GM12864 (cell line): ENCODE measurements around the gene BBS1.

Experiments
- DNase-seq: peaks from one replicate; pipeline ENCODE4 v3.0.0-alpha.2; 2011; ENCODE audit warnings: low read depth
- H3K4me3 ChIP-seq: 2 replicates; pipeline ENCODE4 v1.5.1; 2011; ENCODE audit warnings: mild to moderate bottlenecking, low read depth, low read length, control low read depth
- TF ChIP-seq, protein P1 (sequence below): IDR thresholded peaks from 2 replicates; pipeline ENCODE4 v1.5.1; 2011; ENCODE audit warnings: low read depth, mild to moderate bottlenecking, moderate library complexity, low read length, control low read depth, inconsistent platforms; ENCODE audit errors: missing control alignments

BBS1 gene

DNA sequence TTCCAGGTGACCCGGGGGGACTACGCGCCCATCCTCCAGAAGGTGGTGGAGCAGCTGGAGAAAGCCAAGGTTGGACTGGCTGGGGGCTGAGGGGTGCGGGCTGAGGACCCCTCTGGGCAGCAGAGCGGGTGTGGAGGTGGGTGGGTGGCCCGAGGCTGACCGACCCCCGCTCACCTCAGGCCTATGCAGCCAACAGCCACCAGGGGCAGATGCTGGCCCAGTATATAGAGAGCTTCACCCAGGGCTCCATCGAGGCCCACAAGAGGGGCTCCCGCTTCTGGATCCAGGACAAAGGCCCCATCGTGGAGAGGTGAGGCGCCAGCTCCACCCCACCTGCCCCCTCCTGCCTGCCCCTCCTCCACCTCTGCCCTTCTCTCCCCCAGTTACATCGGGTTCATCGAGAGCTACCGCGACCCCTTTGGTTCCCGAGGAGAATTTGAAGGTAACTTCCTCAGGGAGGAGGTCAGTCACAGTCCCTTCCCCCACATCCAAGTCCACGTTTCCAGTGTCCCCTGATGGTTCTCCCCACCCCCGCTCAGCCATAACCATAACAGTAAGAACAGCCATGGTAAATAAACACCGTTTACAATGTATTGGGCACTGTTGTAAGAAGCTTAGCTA, 19.0 kb upstream of the BBS1 start:
- TF ChIP-seq, protein P1, sequence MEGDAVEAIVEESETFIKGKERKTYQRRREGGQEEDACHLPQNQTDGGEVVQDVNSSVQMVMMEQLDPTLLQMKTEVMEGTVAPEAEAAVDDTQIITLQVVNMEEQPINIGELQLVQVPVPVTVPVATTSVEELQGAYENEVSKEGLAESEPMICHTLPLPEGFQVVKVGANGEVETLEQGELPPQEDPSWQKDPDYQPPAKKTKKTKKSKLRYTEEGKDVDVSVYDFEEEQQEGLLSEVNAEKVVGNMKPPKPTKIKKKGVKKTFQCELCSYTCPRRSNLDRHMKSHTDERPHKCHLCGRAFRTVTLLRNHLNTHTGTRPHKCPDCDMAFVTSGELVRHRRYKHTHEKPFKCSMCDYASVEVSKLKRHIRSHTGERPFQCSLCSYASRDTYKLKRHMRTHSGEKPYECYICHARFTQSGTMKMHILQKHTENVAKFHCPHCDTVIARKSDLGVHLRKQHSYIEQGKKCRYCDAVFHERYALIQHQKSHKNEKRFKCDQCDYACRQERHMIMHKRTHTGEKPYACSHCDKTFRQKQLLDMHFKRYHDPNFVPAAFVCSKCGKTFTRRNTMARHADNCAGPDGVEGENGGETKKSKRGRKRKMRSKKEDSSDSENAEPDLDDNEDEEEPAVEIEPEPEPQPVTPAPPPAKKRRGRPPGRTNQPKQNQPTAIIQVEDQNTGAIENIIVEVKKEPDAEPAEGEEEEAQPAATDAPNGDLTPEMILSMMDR = peak; percentile 60
- no peak overlapping the region for H3K4me3 ChIP-seq
- no peak for DNase-seq

DNA sequence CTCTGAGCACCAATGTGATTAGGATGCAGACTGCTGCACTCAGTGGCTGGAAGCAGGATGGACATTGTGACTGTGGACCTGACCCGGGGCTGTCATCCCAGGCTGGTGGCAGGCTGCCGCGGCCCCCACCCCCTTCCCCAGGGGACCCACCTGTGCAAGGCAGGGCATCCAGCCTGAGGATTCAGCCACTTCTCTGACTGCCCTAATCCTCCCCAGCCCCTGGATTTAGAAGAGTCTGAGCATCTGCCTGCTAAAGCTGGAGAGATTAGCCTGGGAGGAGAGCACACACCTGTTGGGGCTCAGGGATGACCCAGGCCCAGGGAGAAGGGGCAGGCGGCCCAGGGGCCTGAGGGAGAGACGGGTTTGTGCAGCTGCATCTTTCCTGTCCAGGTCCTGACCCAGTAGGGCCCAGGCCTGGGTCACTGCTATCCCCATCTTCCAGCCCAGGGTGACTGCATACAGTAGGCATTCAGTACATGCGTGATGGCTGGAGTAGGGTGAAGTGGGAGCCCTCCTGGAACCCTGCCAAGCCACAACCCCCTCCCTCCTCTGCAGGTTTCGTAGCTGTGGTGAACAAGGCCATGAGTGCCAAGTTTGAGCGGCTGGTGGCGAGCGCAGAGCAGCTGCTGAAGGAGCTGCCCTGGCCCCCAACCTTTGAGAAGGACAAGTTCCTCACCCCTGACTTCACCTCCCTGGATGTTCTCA, 18.1 kb upstream of the BBS1 start:
- TF ChIP-seq, protein P1 = no peak
- DNase-seq = no peak
- H3K4me3 ChIP-seq = no peak overlapping the region

DNA sequence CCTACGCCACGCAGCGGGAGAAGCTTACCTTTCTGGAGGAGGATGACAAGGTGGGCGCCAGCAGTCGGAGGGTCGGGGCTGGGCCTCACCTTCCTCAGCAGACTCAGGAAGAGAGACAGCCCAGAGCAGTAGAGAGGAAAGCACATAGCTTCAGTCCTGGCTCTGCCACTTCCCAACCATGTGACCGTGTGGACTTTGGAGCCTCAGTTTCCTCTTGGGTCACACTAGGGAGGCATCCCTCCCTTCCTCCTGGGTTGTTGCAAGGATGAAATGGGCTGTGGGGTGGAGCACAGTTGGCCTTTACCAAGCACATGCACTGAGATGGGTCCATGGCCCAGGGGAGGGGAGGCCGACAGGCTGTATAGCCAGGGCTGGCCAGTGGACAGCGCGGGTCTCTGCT, 17.3 kb upstream of the BBS1 start:
- TF ChIP-seq, protein P1 = no peak
- H3K4me3 ChIP-seq = no peak overlapping the region
- DNase-seq = no peak

DNA sequence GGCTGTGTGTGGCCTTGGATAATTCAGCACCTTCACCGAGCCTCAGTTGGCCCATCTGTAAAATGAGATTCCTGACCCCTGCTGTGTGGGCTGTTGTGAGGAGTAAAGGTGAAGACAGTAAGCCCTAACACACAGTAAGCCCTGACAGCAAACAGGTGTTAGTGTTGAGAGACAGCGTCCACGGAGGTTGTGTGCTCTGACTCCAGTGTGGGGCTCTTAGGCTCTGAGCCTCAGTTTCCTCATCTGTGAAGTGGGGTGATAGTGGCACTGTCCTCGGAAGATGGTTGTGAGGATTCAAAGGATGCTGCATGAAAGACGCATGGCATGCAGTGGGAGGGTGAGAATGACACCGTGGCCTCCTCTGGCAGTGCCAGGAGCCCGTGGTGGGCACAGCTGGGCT, 16.0 kb upstream of the BBS1 start:
- TF ChIP-seq, protein P1 = no peak
- DNase-seq = no peak
- H3K4me3 ChIP-seq = no peak overlapping the region

DNA sequence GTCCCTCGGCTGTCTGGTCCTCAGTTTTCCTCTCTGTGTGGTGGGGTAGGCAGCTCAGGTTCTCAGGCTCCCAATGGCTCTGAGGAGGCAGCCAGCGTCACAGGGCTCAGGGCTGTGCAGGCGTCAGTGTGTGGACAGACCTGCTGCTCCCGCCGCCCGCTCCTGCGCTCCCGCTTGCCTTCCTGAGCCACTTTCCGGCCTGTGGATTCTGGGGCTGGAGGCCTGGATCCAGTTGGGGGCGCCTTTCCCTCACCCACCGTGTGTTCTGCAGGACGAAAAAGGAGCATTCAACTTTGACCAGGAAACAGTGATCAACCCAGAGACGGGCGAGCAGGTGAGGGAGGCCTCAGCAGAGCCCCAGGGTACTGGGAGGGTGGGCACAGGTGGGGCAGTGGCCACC, 15.5 kb upstream of the BBS1 start:
- no peak for DNase-seq
- TF ChIP-seq, protein P1 = no peak

DNA sequence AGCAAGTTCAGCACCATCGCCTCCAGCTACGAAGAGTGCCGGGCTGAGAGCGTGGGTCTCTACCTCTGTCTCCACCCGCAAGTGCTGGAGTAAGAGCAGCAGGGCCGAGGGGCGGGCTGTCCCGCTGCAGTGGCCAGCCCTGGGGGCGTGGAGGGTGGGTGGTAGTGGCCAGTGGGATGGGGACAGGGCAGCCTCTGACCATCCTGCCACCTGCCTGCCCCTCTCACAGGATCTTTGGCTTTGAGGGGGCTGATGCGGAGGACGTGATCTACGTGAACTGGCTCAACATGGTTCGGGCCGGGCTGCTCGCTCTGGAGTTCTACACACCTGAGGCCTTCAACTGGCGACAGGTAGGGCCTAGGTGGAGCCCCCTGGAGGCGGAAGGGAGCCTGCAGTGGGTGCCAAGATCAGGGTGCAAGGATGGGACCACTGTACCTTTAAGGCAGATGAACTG, 15.0 kb upstream of the BBS1 start:
- TF ChIP-seq, protein P1 = peak; percentile 25
- no peak overlapping the region for H3K4me3 ChIP-seq
- no peak for DNase-seq

More for the DNA sequence above, 15.5 kb upstream of the BBS1 start:
- H3K4me3 ChIP-seq = no peak overlapping the region

DNA sequence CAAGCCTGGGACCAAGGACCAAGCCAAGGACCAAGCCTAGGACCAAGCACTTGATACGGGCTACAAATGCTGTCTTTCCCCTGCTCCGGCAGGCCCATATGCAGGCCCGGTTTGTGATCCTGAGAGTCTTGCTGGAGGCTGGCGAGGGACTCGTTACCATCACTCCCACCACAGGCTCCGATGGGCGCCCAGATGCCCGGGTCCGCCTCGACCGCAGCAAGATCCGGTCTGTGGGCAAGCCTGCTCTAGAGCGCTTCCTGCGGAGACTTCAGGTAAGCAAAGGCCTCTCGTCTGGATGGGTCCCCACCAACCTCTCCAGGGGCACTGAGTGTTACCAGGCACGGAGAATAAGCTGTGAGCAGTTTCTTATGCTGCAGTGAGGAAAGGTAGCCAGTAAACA, 13.2 kb upstream of the BBS1 start:
- no peak for DNase-seq
- TF ChIP-seq, protein P1 = no peak
- H3K4me3 ChIP-seq = no peak overlapping the region
